Fibroblast of pulmonary artery (primary cell): ENCODE data around the gene GSE1.

ENCODE experiments used
- DNase-seq: peaks from one replicate; pipeline ENCODE4 v3.0.0-alpha.2; 2010; ENCODE audit warnings: low read depth
- H3K4me3 ChIP-seq: replicated peaks from 2 replicates; pipeline ENCODE4 v1.5.1; 2011; ENCODE audit warnings: low read depth, mild to moderate bottlenecking, control low read depth, low read length, moderate library complexity
- CTCF ChIP-seq: IDR thresholded peaks from 2 replicates; pipeline ENCODE4 v1.5.1; 2011; ENCODE audit warnings: mild to moderate bottlenecking, control low read depth, low read length, inconsistent platforms; ENCODE audit errors: missing control alignments

The GSE1 gene

GRCh38 chr16:85634747-85635544 is 21.8 kb downstream of the GSE1 start:
- DNase-seq, result no peak
- H3K4me3 ChIP-seq, result no peak overlapping the region
- TF ChIP-seq CTCF, result no peak

- no peak for DNase-seq
- no peak overlapping the region for H3K4me3 ChIP-seq
- no peak for TF ChIP-seq CTCF
Measured at GRCh38 chr16:85635545-85636140, 22.5 kb downstream of the GSE1 start.

- no peak overlapping the region for H3K4me3 ChIP-seq
- no peak for TF ChIP-seq CTCF
- no peak for DNase-seq
Measured at GRCh38 chr16:85636234-85636812, 23.2 kb downstream of the GSE1 start.

- no peak for DNase-seq
- TF ChIP-seq CTCF, result no peak
- no peak overlapping the region for H3K4me3 ChIP-seq
Measured at GRCh38 chr16:85637061-85637807, 24.1 kb downstream of the GSE1 start.

GRCh38 chr16:85637808-85638647 is 24.9 kb downstream of the GSE1 start:
- TF ChIP-seq CTCF, result no peak
- no peak for DNase-seq
- H3K4me3 ChIP-seq, result no peak overlapping the region

GRCh38 chr16:85638695-85639409 is 25.7 kb downstream of the GSE1 start:
- DNase-seq, result no peak
- H3K4me3 ChIP-seq, result no peak overlapping the region
- no peak for TF ChIP-seq CTCF
